ENCODE measurements around the gene FAM168A. TPM values are rescaled to one million over a fixed set of nuclear protein-coding genes. Genes with fewer than 3 reads are reported as not detected.

FAM168A gene
- total RNA-seq, 1 experiment from 2014 or later: 62.8 TPM

DNA sequence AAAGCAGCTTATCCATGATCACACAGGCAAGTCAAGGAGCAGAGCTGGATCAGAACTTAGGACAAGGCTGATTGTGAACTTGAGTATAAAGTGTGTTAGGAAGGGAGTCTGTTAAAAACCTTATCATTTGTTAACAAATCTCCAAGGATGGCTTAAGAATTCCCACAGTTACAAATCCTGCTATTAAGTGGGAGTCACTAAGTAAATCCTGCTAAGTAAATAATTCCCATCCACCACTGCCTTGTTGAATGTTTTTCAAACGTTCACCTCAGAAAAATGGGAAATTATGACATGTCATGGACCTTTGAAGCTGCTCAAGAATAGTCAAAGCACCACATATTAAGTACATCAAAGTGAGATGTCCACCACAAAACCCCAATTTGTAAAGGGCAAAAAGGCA lies 88.7 kb downstream of the FAM168A start:
- no peak overlapping the region for H3K27ac ChIP-seq (ENCODE audit: low read length)
- BruUV-seq (replicated peaks): no TSS peak
- intact Hi-C loops (cut with micrococcal nuclease; ENCODE audit: unreplicated experiment) (no loop called here), in situ Hi-C loops (cut with HindIII; ENCODE audit: low pct_unique_long_range_greater_than_20kb, low sequenced_read_pairs) (no loop called here)
- ATAC-seq (no peak), DNase-seq (ENCODE audit: low read depth, low spot score) (no peak)
- no peak overlapping the region for H3K4me3 ChIP-seq (ENCODE audit: low read depth in 2 of 2, low read length in 2 of 2)
- CTCF ChIA-PET: no interaction called here
- no peaks in the 10 kb centered on the region for H3K9me3 ChIP-seq (ENCODE audit: control insufficient read depth, insufficient read depth, low read depth, low read length)
- H3K36me3 ChIP-seq (ENCODE audit: control insufficient read depth, insufficient read depth, low read length): no peaks in the 10 kb centered on the region
- POLR2A ChIA-PET: no interaction called here
- H3K27me3 ChIP-seq (ENCODE audit: control insufficient read depth, insufficient read depth, low read length): no peaks in the 10 kb centered on the region
- no peaks in the 10 kb centered on the region for H3K4me1 ChIP-seq (ENCODE audit: control insufficient read depth, insufficient read depth, low read length)
- no peak for TF ChIP-seq POLR2AphosphoS5 (IDR thresholded peaks at IDR 0.05; ENCODE audit: low read depth, low read length)
- TF ChIP-seq, protein P1, sequence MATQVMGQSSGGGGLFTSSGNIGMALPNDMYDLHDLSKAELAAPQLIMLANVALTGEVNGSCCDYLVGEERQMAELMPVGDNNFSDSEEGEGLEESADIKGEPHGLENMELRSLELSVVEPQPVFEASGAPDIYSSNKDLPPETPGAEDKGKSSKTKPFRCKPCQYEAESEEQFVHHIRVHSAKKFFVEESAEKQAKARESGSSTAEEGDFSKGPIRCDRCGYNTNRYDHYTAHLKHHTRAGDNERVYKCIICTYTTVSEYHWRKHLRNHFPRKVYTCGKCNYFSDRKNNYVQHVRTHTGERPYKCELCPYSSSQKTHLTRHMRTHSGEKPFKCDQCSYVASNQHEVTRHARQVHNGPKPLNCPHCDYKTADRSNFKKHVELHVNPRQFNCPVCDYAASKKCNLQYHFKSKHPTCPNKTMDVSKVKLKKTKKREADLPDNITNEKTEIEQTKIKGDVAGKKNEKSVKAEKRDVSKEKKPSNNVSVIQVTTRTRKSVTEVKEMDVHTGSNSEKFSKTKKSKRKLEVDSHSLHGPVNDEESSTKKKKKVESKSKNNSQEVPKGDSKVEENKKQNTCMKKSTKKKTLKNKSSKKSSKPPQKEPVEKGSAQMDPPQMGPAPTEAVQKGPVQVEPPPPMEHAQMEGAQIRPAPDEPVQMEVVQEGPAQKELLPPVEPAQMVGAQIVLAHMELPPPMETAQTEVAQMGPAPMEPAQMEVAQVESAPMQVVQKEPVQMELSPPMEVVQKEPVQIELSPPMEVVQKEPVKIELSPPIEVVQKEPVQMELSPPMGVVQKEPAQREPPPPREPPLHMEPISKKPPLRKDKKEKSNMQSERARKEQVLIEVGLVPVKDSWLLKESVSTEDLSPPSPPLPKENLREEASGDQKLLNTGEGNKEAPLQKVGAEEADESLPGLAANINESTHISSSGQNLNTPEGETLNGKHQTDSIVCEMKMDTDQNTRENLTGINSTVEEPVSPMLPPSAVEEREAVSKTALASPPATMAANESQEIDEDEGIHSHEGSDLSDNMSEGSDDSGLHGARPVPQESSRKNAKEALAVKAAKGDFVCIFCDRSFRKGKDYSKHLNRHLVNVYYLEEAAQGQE (IDR thresholded peaks at IDR 0.05; ENCODE audit: insufficient read depth in 1 of 2, low read depth in 2 of 2, low read length in 1 of 2): no peak
- no peak for TF ChIP-seq TCF7L2 (IDR thresholded peaks at IDR 0.05; ENCODE audit: low read depth, low read length)
- TF ChIP-seq SIN3A (IDR thresholded peaks at IDR 0.05; ENCODE audit: borderline replicate concordance, insufficient read depth, low read depth, low read length): no peak
- no peak for TF ChIP-seq CTCF (IDR thresholded peaks at IDR 0.05)

DNA sequence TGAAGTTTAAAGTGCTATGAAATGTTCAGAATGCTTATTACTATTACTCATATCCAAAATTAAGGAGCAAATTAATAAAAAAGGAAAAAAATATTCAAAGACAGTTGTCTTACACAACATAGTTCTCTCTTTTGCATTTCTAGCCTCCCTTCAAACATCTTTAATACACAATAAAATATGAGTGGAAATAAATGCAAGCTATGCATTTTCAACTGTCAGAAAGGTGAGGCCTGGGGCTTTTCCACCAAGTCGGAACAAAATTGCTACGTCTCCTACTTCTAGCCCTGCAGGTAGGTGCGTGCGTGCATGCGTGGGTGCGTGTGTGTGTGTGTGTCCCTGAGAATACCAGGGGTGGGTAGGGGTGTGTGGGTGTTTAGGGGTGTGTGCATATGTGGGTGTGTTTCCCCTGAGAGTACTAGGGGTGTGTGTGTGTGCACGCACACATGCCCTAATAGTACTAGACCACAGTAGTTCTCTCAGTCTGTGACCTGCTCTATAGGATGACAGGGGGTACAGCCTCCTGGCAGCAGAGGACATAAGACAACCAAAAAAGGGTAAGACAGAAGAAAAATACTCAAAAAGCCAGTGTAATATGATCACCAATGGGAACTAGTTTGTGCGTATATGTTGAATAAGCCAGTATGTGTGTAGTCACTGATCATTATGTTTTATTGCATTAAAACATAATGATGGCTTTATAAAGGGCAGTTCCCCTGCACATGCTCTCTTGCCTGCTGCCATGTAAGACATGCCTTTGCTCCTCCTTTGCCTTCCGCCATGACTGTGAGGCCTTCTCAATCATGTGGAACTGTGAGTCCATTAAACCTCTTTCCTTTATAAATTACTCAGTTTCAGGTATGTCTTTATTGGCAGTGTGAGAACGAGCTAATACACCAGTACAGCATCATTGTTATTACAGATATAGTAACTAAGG lies 89.4 kb downstream of the FAM168A start:
- in situ Hi-C loops (cut with HindIII; ENCODE audit: low pct_unique_long_range_greater_than_20kb, low sequenced_read_pairs): no loop called here
- Histone ChIP-seq H3K9me3 (ENCODE audit: control insufficient read depth, insufficient read depth, low read depth, low read length) (no peaks in the 10 kb centered on the region), H3K27ac (ENCODE audit: low read length) (no peak overlapping the region), H3K36me3 (ENCODE audit: control insufficient read depth, insufficient read depth, low read length) (no peaks in the 10 kb centered on the region), H3K4me1 (ENCODE audit: control insufficient read depth, insufficient read depth, low read length) (no peaks in the 10 kb centered on the region), H3K4me3 (ENCODE audit: low read depth in 2 of 2, low read length in 2 of 2) (no peak overlapping the region), H3K27me3 (ENCODE audit: control insufficient read depth, insufficient read depth, low read length) (no peaks in the 10 kb centered on the region)
- no peak for ATAC-seq
- DNase-seq (ENCODE audit: low read depth, low spot score): no peak
- TF ChIP-seq POLR2AphosphoS5 (IDR thresholded peaks at IDR 0.05; ENCODE audit: low read depth, low read length) (no peak), CTCF (IDR thresholded peaks at IDR 0.05) (no peak), TCF7L2 (IDR thresholded peaks at IDR 0.05; ENCODE audit: low read depth, low read length) (no peak), SIN3A (IDR thresholded peaks at IDR 0.05; ENCODE audit: borderline replicate concordance, insufficient read depth, low read depth, low read length) (no peak)
- TF ChIP-seq, protein P1 (IDR thresholded peaks at IDR 0.05; ENCODE audit: insufficient read depth in 1 of 2, low read depth in 2 of 2, low read length in 1 of 2): no peak
- CTCF ChIA-PET: no interaction called here
- intact Hi-C loops (cut with micrococcal nuclease; ENCODE audit: unreplicated experiment): no loop called here
- no TSS peak for BruUV-seq (replicated peaks)
- POLR2A ChIA-PET: no interaction called here
